A673 (cell line): Measurements from ENCODE around the gene SPON1. TPM values are rescaled to one million over a fixed set of nuclear protein-coding genes. Genes with fewer than 3 reads are reported as not detected.
"Not testable (repeated sequence)": the region's sequence is repeated elsewhere in the genome, so short reads cannot be mapped to it uniquely, and the experiment has no call there.

ENCODE experiments used
- BruUV-seq: library from RNA; stranded (reverse); fragments of 400-500 nt; replicated peaks from 2 replicates; lab custom pipeline; 2021; lab: Mats Ljungman, UMichigan
- CTCF ChIA-PET: fragments of 300-600 bp; sonication (Branson Sonifier 250); formaldehyde crosslinking; loops from one replicate; lab custom pipeline; 2022; ENCODE audit warnings: antibody characterized with exemption; lab: Charles Lee
- POLR2A ChIA-PET: fragments of 300-600 bp; sonication (Branson Sonifier 250); formaldehyde crosslinking; loops from one replicate; lab custom pipeline; 2022; ENCODE audit warnings: antibody characterized with exemption; ENCODE audit not compliant: low non-redundant PET; lab: Charles Lee
- DNase-seq: peaks from one replicate; pipeline ENCODE4 v3.0.0-alpha.2; 2015; ENCODE audit warnings: low spot score
- H3K27ac ChIP-seq: fragments of 200-600 bp; sonication (generic); 2 replicates; pipeline ENCODE4 v1.5.1; 2016; ENCODE audit warnings: mixed run types, low read depth, mild to moderate bottlenecking, mixed read lengths, antibody characterized with exemption, low read length; ENCODE audit not compliant: poor library complexity, severe bottlenecking
- H3K27me3 ChIP-seq: fragments of 200-600 bp; sonication (generic); replicated peaks from 2 replicates; pipeline ENCODE4 v1.6.1; 2017; ENCODE audit warnings: mixed run types, low read depth, mild to moderate bottlenecking, mixed read lengths, antibody characterized with exemption, low read length; ENCODE audit not compliant: insufficient read depth, poor library complexity
- H3K36me3 ChIP-seq: fragments of 200-600 bp; sonication (generic); 2 replicates; pipeline ENCODE4 v1.6.1; 2016; ENCODE audit warnings: mixed run types, mild to moderate bottlenecking, mixed read lengths, antibody characterized with exemption, low read length; ENCODE audit not compliant: insufficient read depth, poor library complexity, severe bottlenecking
- H3K4me1 ChIP-seq: fragments of 200-600 bp; sonication (generic); 2 replicates; pipeline ENCODE4 v1.6.1; 2017; ENCODE audit warnings: mixed run types, mild to moderate bottlenecking, mixed read lengths, antibody characterized with exemption, low read length; ENCODE audit not compliant: insufficient read depth, poor library complexity, severe bottlenecking
- H3K4me3 ChIP-seq: fragments of 200-600 bp; sonication (generic); 2 replicates; pipeline ENCODE4 v1.5.1; 2016; ENCODE audit warnings: low read depth, mixed run types, mild to moderate bottlenecking, mixed read lengths, low read length; ENCODE audit not compliant: poor library complexity, severe bottlenecking
- H3K9me3 ChIP-seq: fragments of 200-600 bp; sonication (generic); 2 replicates; pipeline ENCODE4 v1.6.1; 2016; ENCODE audit warnings: mixed run types, low read depth, mild to moderate bottlenecking, mixed read lengths, antibody characterized with exemption, low read length; ENCODE audit not compliant: poor library complexity, severe bottlenecking
- EZH2 ChIP-seq: fragments of 200-600 bp; sonication (generic); IDR thresholded peaks from 2 replicates; pipeline ENCODE4 v1.6.1; 2017; ENCODE audit warnings: borderline replicate concordance, low read depth, mild to moderate bottlenecking, mixed read lengths, antibody characterized with exemption, low read length; ENCODE audit not compliant: poor library complexity, severe bottlenecking
- intact Hi-C: fragments of 100-400 bp; cut with micrococcal nuclease; formaldehyde crosslinking; loops from one replicate; pipeline ENCODE4 v1.10.0; 2022; ENCODE audit not compliant: unreplicated experiment
- total RNA-seq: library from RNA; stranded (reverse); gene quantifications from 2 replicates; pipeline ENCODE4 v1.2.3, GENCODE V29; 2021
- TF ChIP-seq, protein P1 (sequence below): fragments of 300-800, 200-600 bp; sonication (generic); conservative IDR thresholded peaks from 2 replicates; pipeline ENCODE4 v1.5.1; 2017; ENCODE audit warnings: low read depth, mild to moderate bottlenecking, antibody characterized with exemption, low read length, moderate library complexity, mixed read lengths

The SPON1 gene
- total RNA-seq, 1 experiment from 2014 or later, result not detected

DNA sequence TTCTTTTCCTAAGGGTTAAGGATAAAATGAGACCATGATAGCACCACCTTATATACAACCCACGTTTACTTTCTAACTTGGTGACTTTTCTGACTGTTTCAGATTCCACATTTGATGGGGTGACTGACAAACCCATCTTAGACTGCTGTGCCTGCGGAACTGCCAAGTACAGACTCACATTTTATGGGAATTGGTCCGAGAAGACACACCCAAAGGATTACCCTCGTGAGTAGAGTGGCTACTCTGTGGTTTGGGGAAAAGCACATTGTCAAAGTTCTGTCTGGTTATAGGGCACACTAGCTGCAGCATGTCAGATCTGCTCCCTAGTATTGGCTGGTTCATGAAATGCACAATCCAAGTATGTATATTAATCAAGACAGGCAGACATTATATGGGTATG lies 117.3 kb downstream of the SPON1 start:
- POLR2A ChIA-PET, result no interaction called here

DNA sequence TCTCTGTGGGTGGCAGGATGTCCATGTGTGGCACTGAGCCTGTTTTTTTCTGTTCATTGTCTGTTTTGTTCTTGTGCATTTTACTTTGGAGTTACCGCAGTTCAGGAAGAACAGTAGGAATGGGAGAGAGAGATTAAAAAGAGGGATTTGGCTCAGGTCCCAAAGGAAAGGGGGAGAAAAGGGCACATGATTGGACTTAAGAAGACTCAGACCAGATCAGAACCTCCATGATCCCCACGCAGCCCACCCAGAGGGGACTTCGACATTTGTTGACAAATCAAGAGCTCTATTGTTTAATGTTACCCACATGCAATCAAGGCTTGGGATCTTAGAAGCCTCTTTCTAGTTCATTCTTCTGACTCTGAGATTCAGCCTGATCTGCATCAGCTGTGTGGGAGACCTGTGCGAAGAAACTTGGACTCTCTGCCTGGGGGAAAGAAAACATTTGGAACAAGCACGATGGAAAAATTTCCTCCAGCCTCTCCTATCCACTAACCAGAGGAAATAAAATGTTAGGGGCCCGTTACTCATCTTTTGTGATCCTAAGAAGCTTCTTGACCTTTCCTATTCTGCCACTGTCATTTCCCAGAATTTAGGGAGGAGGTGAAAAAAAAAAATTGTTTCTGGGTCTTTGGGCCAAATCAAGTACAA lies 119.2 kb downstream of the SPON1 start:
- intact Hi-C loops, result no loop called here
- ChIA-PET POLR2A (no interaction called here), CTCF (no interaction called here)
- BruUV-seq, result no TSS peak
- no peak overlapping the region for H3K27ac ChIP-seq
- H3K36me3 ChIP-seq, result no peaks in the 10 kb centered on the region
- TF ChIP-seq, protein P1, sequence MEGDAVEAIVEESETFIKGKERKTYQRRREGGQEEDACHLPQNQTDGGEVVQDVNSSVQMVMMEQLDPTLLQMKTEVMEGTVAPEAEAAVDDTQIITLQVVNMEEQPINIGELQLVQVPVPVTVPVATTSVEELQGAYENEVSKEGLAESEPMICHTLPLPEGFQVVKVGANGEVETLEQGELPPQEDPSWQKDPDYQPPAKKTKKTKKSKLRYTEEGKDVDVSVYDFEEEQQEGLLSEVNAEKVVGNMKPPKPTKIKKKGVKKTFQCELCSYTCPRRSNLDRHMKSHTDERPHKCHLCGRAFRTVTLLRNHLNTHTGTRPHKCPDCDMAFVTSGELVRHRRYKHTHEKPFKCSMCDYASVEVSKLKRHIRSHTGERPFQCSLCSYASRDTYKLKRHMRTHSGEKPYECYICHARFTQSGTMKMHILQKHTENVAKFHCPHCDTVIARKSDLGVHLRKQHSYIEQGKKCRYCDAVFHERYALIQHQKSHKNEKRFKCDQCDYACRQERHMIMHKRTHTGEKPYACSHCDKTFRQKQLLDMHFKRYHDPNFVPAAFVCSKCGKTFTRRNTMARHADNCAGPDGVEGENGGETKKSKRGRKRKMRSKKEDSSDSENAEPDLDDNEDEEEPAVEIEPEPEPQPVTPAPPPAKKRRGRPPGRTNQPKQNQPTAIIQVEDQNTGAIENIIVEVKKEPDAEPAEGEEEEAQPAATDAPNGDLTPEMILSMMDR, result no peak
- no peak for TF ChIP-seq EZH2
- no peak overlapping the region for H3K4me3 ChIP-seq
- no peak for DNase-seq
- no peaks in the 10 kb centered on the region for H3K4me1 ChIP-seq
- H3K27me3 ChIP-seq, result peaks cover 17% of the 10 kb centered on the region
- no peaks in the 10 kb centered on the region for H3K9me3 ChIP-seq

More for the DNA sequence above, 117.3 kb downstream of the SPON1 start:
- Histone ChIP-seq H3K4me1 (no peaks in the 10 kb centered on the region), H3K9me3 (no peaks in the 10 kb centered on the region), H3K27me3 (peaks cover 18% of the 10 kb centered on the region), H3K36me3 (no peaks in the 10 kb centered on the region), H3K4me3 (no peak overlapping the region), H3K27ac (no peak overlapping the region)
- no TSS peak for BruUV-seq
- CTCF ChIA-PET, result no interaction called here
- DNase-seq, result no peak
- intact Hi-C loops, result no loop called here
- TF ChIP-seq EZH2, result no peak
- TF ChIP-seq, protein P1, result no peak

DNA sequence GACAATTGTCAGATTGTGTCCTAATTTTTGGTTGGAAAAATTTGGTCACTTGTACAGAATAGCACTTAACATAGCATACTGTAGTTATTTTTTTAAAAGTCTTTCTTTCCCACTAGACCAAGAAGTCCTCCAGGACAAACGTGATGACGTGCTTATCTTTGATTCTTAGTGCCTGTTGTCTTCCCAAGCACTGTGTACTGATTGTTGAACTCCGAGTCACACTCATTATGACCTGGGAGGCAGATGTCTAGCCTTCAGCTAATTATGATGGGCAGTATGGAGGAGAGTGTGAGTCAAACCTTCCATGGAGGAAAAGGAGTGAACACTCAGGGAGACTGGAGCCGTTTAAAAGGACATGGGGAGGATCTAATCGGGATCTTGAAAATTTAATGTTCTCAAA lies 119.8 kb downstream of the SPON1 start:
- Histone ChIP-seq H3K27me3 (peaks cover 13% of the 10 kb centered on the region), H3K4me3 (no peak overlapping the region), H3K27ac (no peak overlapping the region), H3K36me3 (no peaks in the 10 kb centered on the region), H3K9me3 (no peaks in the 10 kb centered on the region), H3K4me1 (no peaks in the 10 kb centered on the region)
- no peak for DNase-seq
- TF ChIP-seq EZH2, result no peak
- TF ChIP-seq, protein P1, result no peak
- ChIA-PET POLR2A (no interaction called here), CTCF (no interaction called here)
- intact Hi-C loops, result no loop called here
- BruUV-seq, result no TSS peak

DNA sequence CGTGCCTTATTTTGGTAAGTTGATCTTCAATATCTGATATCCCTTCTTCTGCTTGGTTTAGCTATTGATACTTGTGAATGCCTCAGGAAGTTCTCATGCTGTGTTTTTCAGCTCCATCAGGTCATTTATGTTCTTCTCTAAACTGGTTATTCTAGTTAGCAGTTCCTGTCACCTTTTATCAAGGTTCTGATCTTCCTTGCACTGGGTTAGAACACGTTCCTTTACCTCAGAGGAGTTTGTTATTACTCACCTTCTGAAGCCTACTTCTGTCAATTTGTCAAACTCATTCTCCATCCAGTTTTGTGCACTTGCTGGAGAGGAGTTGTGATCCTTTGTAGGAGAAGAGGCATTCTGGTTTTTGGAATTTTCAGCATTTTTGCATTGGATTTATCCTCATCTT lies 126.3 kb downstream of the SPON1 start:
- DNase-seq, H3K36me3 ChIP-seq, CTCF ChIA-PET, H3K4me1 ChIP-seq, H3K4me3 ChIP-seq, H3K27ac ChIP-seq, POLR2A ChIA-PET, H3K9me3 ChIP-seq, BruUV-seq, intact Hi-C loops, H3K27me3 ChIP-seq: not testable (repeated sequence)
